ENCODE data around the gene PRKCA.
"Not testable (repeated sequence)": the region's sequence is repeated elsewhere in the genome, so short reads cannot be mapped to it uniquely, and the experiment has no call there.

Gene PRKCA

DNA sequence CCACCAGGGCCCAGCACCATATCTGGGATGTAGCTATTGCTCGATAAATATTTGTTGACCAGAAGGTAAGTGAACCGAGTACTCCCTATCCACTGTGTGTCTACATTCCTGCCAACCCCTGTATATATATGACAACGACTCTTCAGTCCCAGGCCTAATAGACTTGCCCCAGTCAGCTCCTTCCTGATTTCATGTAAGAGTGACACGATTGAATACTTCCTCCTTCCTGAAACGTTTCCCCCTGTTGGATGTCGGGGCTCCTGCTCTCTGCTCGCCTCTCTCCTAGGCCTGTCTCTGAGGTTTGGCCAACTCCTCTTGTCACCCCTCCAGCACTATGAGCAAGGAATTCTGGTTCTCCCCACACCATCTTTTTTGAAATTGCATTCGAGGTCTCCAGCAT lies 178.9 kb downstream of the PRKCA start:
- no peak overlapping the region for H3K9ac ChIP-seq (ENCODE audit: insufficient read length, low read depth)
- TF ChIP-seq ZNF274 (IDR thresholded peaks at IDR 0.05; ENCODE audit: low read depth, low read length): no peak
- H3K9me3 ChIP-seq (ENCODE audit: insufficient read depth, low read length): no peaks in the 10 kb centered on the region
- no peaks in the 10 kb centered on the region for H3K27me3 ChIP-seq (ENCODE audit: insufficient read depth, insufficient read length)
- H3K36me3 ChIP-seq (ENCODE audit: insufficient read depth, insufficient read length, low read length): no peaks in the 10 kb centered on the region
- H3K4me1 ChIP-seq (ENCODE audit: insufficient read depth, insufficient read length): peaks cover under 1% of the 10 kb centered on the region
- no peak overlapping the region for H3K4me3 ChIP-seq (ENCODE audit: insufficient read length, low read depth)
- no peak for DNase-seq (ENCODE audit: low read depth, low spot score)

DNA sequence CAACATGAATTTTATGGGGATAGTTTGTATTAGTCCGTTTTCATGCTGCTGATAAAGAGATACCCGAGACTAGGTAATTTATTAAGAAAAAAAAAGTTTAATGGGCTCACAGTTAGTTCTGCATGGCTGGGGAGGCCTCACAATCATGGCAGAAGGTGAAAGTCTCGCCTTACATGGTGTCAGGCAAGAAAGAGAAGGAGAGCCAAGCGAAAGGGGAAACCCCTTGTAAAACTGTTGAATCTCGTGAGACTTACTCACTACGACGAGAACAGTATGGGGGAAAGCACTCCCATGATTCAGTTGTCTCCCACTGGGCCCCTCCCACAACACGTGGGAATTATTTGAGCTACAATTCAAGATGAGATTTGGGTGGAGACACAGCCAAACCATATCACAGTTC lies 181.5 kb downstream of the PRKCA start:
- Histone ChIP-seq H3K4me1 (ENCODE audit: insufficient read depth, insufficient read length) (no peaks in the 10 kb centered on the region), H3K9me3 (ENCODE audit: insufficient read depth, low read length) (no peaks in the 10 kb centered on the region), H3K4me3 (ENCODE audit: insufficient read length, low read depth) (no peak overlapping the region), H3K36me3 (ENCODE audit: insufficient read depth, insufficient read length, low read length) (no peaks in the 10 kb centered on the region), H3K27me3 (ENCODE audit: insufficient read depth, insufficient read length) (no peaks in the 10 kb centered on the region), H3K9ac (ENCODE audit: insufficient read length, low read depth) (no peak overlapping the region)
- TF ChIP-seq YY1 (IDR thresholded peaks at IDR 0.05; ENCODE audit: insufficient read depth, insufficient read length): no peak
- no peak for TF ChIP-seq ZNF274 (IDR thresholded peaks at IDR 0.05; ENCODE audit: low read depth, low read length)
- TF ChIP-seq SUZ12 (IDR thresholded peaks at IDR 0.05; ENCODE audit: extremely low read depth, insufficient read depth, insufficient read length): no peak
- DNase-seq (ENCODE audit: low read depth, low spot score): no peak

DNA sequence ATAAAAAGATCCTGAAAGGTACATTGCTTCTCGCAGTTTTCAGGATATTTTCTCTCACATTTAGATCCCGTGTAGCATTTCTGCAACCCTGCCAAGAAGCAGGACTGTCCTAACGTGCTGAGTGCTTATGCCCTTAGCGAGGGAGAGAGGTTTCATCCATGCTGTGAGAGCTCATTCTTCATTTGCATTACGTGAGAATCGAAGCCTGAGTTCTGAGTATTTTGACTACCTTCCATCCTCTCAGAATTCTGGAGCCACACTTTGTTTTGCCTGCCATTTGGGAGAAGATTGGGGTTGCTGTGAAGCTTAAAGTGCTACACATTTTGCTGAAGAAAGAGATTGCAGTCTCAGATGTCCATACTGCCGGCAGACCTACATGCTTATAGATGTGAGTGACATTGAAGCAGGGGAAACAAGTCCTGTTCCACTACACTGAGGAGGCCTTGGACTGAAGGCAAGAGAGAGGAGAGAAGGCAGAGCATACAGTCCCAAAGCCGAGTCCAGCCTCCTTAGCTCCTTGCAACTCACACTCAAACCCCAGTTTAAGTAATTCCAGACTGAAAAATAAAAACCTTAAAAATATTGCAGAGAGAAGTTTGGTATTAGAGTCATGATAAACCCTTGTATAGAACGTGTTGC lies 183.0 kb downstream of the PRKCA start:
- Histone ChIP-seq H3K4me3 (ENCODE audit: insufficient read length, low read depth) (no peak overlapping the region), H3K27me3 (ENCODE audit: insufficient read depth, insufficient read length) (no peaks in the 10 kb centered on the region), H3K4me1 (ENCODE audit: insufficient read depth, insufficient read length) (no peaks in the 10 kb centered on the region), H3K36me3 (ENCODE audit: insufficient read depth, insufficient read length, low read length) (no peaks in the 10 kb centered on the region), H3K9ac (ENCODE audit: insufficient read length, low read depth) (no peak overlapping the region), H3K9me3 (ENCODE audit: insufficient read depth, low read length) (no peaks in the 10 kb centered on the region)
- no peak for DNase-seq (ENCODE audit: low read depth, low spot score)
- TF ChIP-seq YY1 (IDR thresholded peaks at IDR 0.05; ENCODE audit: insufficient read depth, insufficient read length): no peak
- no peak for TF ChIP-seq ZNF274 (IDR thresholded peaks at IDR 0.05; ENCODE audit: low read depth, low read length)
- no peak for TF ChIP-seq SUZ12 (IDR thresholded peaks at IDR 0.05; ENCODE audit: extremely low read depth, insufficient read depth, insufficient read length)

DNA sequence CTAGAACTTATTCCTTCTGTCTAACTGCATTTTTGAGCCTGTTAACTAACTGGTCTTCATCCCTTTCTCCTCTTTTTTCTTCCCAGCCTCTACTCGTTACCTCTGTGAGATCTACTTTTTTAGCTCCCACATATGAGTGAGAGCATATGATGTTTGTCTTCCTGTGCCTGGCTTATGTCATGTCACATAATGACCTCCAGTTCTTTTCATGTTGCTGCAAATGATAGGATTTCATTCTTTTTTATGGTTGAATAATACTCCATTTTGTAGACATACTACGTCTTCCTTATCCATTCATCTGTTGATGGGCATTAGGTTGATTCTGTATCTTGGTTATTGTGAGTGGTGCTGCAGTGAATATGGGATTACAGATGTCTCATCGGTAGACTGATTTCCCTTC lies 184.7 kb downstream of the PRKCA start:
- H3K4me3 ChIP-seq (ENCODE audit: insufficient read length, low read depth): no peak overlapping the region
- DNase-seq (ENCODE audit: low read depth, low spot score): no peak
- no peaks in the 10 kb centered on the region for H3K27me3 ChIP-seq (ENCODE audit: insufficient read depth, insufficient read length)
- no peaks in the 10 kb centered on the region for H3K36me3 ChIP-seq (ENCODE audit: insufficient read depth, insufficient read length, low read length)
- no peak overlapping the region for H3K9ac ChIP-seq (ENCODE audit: insufficient read length, low read depth)
- no peaks in the 10 kb centered on the region for H3K4me1 ChIP-seq (ENCODE audit: insufficient read depth, insufficient read length)
- no peaks in the 10 kb centered on the region for H3K9me3 ChIP-seq (ENCODE audit: insufficient read depth, low read length)
- no peak for TF ChIP-seq SUZ12 (IDR thresholded peaks at IDR 0.05; ENCODE audit: extremely low read depth, insufficient read depth, insufficient read length)
- no peak for TF ChIP-seq YY1 (IDR thresholded peaks at IDR 0.05; ENCODE audit: insufficient read depth, insufficient read length)
- TF ChIP-seq ZNF274 (IDR thresholded peaks at IDR 0.05; ENCODE audit: low read depth, low read length): no peak

DNA sequence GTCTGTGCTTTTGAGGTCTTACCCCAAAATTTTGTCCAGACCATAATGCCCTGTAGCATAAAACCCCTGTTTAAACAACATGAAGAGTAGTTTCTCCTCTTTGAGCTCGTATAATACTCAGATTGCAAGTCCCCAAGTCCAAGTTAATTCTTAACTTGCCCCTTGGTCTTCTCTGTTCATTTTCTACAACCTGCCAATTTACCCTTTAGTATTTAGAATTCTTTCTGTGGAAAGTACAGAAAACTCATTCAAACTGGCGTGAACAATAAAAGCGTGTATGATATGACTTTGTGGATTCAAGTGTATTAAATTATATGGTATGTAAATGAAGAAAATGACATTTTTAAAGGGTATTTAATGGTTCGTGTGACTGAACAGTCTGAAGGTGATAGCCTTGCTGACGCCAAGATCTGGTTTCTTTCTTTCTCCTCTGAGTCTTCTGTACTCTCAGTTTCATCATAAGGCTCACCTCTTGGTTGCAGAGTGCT lies 185.6 kb downstream of the PRKCA start:
- H3K4me3 ChIP-seq (ENCODE audit: insufficient read length, low read depth): no peak overlapping the region
- TF ChIP-seq ZNF274 (IDR thresholded peaks at IDR 0.05; ENCODE audit: low read depth, low read length) (no peak), SUZ12 (IDR thresholded peaks at IDR 0.05; ENCODE audit: extremely low read depth, insufficient read depth, insufficient read length) (no peak), YY1 (IDR thresholded peaks at IDR 0.05; ENCODE audit: insufficient read depth, insufficient read length) (no peak)
- no peaks in the 10 kb centered on the region for H3K36me3 ChIP-seq (ENCODE audit: insufficient read depth, insufficient read length, low read length)
- no peak overlapping the region for H3K9ac ChIP-seq (ENCODE audit: insufficient read length, low read depth)
- no peaks in the 10 kb centered on the region for H3K9me3 ChIP-seq (ENCODE audit: insufficient read depth, low read length)
- H3K27me3 ChIP-seq (ENCODE audit: insufficient read depth, insufficient read length): no peaks in the 10 kb centered on the region
- no peak for DNase-seq (ENCODE audit: low read depth, low spot score)
- peaks cover 4% of the 10 kb centered on the region for H3K4me1 ChIP-seq (ENCODE audit: insufficient read depth, insufficient read length)

DNA sequence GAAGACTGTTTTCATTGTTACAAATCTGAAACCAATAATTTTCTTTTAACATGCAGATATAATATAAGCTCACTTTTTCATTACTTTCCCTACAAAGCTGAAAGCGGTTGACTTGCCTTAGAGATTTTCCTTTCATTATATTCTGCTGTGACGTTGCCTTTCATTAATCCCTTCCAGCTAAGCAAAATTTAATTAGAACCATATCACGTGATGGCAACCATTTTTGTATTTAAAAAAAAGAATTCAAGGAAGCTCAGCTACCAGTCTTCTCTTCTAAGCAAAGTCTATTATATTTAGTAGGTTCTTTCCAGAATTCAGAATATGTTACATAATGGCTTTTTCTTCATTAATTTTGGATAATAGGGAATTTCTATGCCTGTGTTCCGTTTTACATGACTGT lies 186.5 kb downstream of the PRKCA start:
- TF ChIP-seq SUZ12 (IDR thresholded peaks at IDR 0.05; ENCODE audit: extremely low read depth, insufficient read depth, insufficient read length): no peak
- no peak for TF ChIP-seq YY1 (IDR thresholded peaks at IDR 0.05; ENCODE audit: insufficient read depth, insufficient read length)
- TF ChIP-seq ZNF274 (IDR thresholded peaks at IDR 0.05; ENCODE audit: low read depth, low read length): no peak
- Histone ChIP-seq H3K9ac (ENCODE audit: insufficient read length, low read depth) (no peak overlapping the region), H3K4me3 (ENCODE audit: insufficient read length, low read depth) (no peak overlapping the region), H3K36me3 (ENCODE audit: insufficient read depth, insufficient read length, low read length) (no peaks in the 10 kb centered on the region), H3K4me1 (ENCODE audit: insufficient read depth, insufficient read length) (peaks cover 7% of the 10 kb centered on the region), H3K9me3 (ENCODE audit: insufficient read depth, low read length) (no peaks in the 10 kb centered on the region), H3K27me3 (ENCODE audit: insufficient read depth, insufficient read length) (no peaks in the 10 kb centered on the region)
- no peak for DNase-seq (ENCODE audit: low read depth, low spot score)

DNA sequence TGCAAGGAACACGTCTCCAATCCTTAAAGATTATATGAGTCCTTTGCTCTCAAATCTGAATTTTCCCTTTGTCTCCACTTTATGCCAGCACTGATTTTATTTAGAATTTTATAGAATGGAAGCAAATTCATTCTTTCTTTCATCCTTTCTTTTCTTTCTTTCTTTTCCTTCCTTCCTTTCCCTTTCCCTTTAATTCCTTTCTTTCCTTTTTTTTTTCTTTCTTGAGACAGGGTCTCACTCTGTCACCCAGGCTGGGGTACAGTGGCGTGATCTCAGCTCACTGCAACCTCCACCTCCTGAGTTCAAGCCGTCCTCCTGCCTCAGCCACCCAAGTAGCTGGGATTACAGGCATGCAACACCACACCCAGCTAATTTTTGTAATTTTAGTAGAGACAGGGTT lies 187.2 kb downstream of the PRKCA start:
- not testable (repeated sequence) for H3K9me3 ChIP-seq (ENCODE audit: insufficient read depth, low read length); H3K9ac ChIP-seq (ENCODE audit: insufficient read length, low read depth); H3K4me1 ChIP-seq (ENCODE audit: insufficient read depth, insufficient read length); H3K4me3 ChIP-seq (ENCODE audit: insufficient read length, low read depth); H3K36me3 ChIP-seq (ENCODE audit: insufficient read depth, insufficient read length, low read length); H3K27me3 ChIP-seq (ENCODE audit: insufficient read depth, insufficient read length); DNase-seq (ENCODE audit: low read depth, low spot score)

DNA sequence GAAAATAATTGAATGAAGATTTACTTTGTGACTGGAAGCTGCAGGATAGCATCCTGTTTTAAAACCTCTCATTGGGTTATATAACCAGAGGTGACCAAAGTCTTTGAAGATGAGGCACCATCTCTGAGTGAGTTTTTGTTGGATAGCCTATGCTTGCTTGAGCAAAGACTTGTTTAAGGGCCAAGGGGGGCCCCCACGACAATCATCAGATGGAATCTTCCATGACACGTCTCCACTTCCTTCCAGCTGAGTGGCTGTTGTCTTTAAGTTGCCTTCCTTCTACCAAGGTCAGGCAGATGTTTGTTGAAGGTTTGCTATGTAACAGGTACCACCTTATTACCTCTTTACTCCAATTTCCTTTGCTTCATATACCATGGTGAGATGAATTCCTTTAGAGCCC lies 188.8 kb downstream of the PRKCA start:
- Histone ChIP-seq H3K27me3 (ENCODE audit: insufficient read depth, insufficient read length) (no peaks in the 10 kb centered on the region), H3K4me3 (ENCODE audit: insufficient read length, low read depth) (no peak overlapping the region), H3K9me3 (ENCODE audit: insufficient read depth, low read length) (no peaks in the 10 kb centered on the region), H3K4me1 (ENCODE audit: insufficient read depth, insufficient read length) (peaks cover 11% of the 10 kb centered on the region), H3K36me3 (ENCODE audit: insufficient read depth, insufficient read length, low read length) (no peaks in the 10 kb centered on the region), H3K9ac (ENCODE audit: insufficient read length, low read depth) (no peak overlapping the region)
- DNase-seq (ENCODE audit: low read depth, low spot score): no peak
- TF ChIP-seq YY1 (IDR thresholded peaks at IDR 0.05; ENCODE audit: insufficient read depth, insufficient read length): no peak
- no peak for TF ChIP-seq ZNF274 (IDR thresholded peaks at IDR 0.05; ENCODE audit: low read depth, low read length)
- no peak for TF ChIP-seq SUZ12 (IDR thresholded peaks at IDR 0.05; ENCODE audit: extremely low read depth, insufficient read depth, insufficient read length)

Measured in NT2/D1 (cell line).